ENCODE data around the gene SLC35A4. TPM values are rescaled to one million over a fixed set of nuclear protein-coding genes. Genes with fewer than 3 reads are reported as not detected.

SLC35A4 gene
- polyA plus RNA-seq, 2 donors = 26.2 to 42.3 TPM

Other genes starting within 250 kb of the SLC35A4 start
- gene HBEGF, start 218.2 kb upstream of the SLC35A4 start, polyA plus RNA-seq = 10 to 100 TPM in 1 of 2 donors, 1 to 10 TPM in 1; 9.3 to 23.5 TPM
- gene SLC4A9, start 204.6 kb upstream of the SLC35A4 start, polyA plus RNA-seq = under 1 TPM; 0.14 to 0.20 TPM
- 10 to 100 TPM; 37.7 to 43.2 TPM for gene ANKHD1, start 163.0 kb upstream of the SLC35A4 start, polyA plus RNA-seq
- gene EIF4EBP3, start 17.2 kb upstream of the SLC35A4 start, polyA plus RNA-seq = 10 to 100 TPM; 27.6 to 38.2 TPM
- gene SRA1, start 7.4 kb upstream of the SLC35A4 start, polyA plus RNA-seq = 10 to 100 TPM; 23.1 to 23.7 TPM
- gene APBB3, start 230 bp upstream of the SLC35A4 start, polyA plus RNA-seq = 10 to 100 TPM; 10.9 to 20.7 TPM
- 10 to 100 TPM in 1 of 2 donors, 1 to 10 TPM in 1; 7.4 to 14.3 TPM for gene CD14, start 68.3 kb downstream of the SLC35A4 start, polyA plus RNA-seq
- 10 to 100 TPM; 15.7 to 16.7 TPM for gene TMCO6, start 74.6 kb downstream of the SLC35A4 start, polyA plus RNA-seq
- gene NDUFA2, start 82.8 kb downstream of the SLC35A4 start, polyA plus RNA-seq = 100 to 1,000 TPM; 130 to 183 TPM
- gene IK, start 83.0 kb downstream of the SLC35A4 start, polyA plus RNA-seq = 10 to 100 TPM; 56.5 to 83.5 TPM
- 10 to 100 TPM; 17.3 to 19.2 TPM for gene WDR55, start 100.1 kb downstream of the SLC35A4 start, polyA plus RNA-seq
- 1 to 10 TPM in 1 of 2 donors, under 1 TPM in 1; 0.76 to 1.9 TPM for gene DND1, start 108.7 kb downstream of the SLC35A4 start, polyA plus RNA-seq
- gene HARS1, start 126.5 kb downstream of the SLC35A4 start, polyA plus RNA-seq = 10 to 100 TPM; 47.7 to 55.5 TPM
- 10 to 100 TPM; 13.9 to 17.6 TPM for gene HARS2, start 126.6 kb downstream of the SLC35A4 start, polyA plus RNA-seq
- gene ZMAT2, start 135.6 kb downstream of the SLC35A4 start, polyA plus RNA-seq = 10 to 100 TPM; 35.8 to 61.6 TPM
- under 1 TPM in 1 of 2 donors, not detected in 1; 0.02 TPM for gene PCDHA1, start 221.3 kb downstream of the SLC35A4 start, polyA plus RNA-seq
- gene PCDHA2, start 230.0 kb downstream of the SLC35A4 start, polyA plus RNA-seq = not detected
- gene PCDHA3, start 236.2 kb downstream of the SLC35A4 start, polyA plus RNA-seq = under 1 TPM in 1 of 2 donors, not detected in 1; 0.04 TPM
- gene PCDHA4, start 242.2 kb downstream of the SLC35A4 start, polyA plus RNA-seq = under 1 TPM; 0.02 to 0.05 TPM